A204.1 (cell line): ENCODE data around the gene RHOT1.
"Not testable (repeated sequence)": the region's sequence is repeated elsewhere in the genome, so short reads cannot be mapped to it uniquely, and the experiment has no call there.

Experiments
- FAIRE-seq: peaks from 2 replicates; lab custom pipeline; 2012; peaks lifted over from hg19 to GRCh38; lab: Jason Lieb, UNC

The RHOT1 gene

DNA sequence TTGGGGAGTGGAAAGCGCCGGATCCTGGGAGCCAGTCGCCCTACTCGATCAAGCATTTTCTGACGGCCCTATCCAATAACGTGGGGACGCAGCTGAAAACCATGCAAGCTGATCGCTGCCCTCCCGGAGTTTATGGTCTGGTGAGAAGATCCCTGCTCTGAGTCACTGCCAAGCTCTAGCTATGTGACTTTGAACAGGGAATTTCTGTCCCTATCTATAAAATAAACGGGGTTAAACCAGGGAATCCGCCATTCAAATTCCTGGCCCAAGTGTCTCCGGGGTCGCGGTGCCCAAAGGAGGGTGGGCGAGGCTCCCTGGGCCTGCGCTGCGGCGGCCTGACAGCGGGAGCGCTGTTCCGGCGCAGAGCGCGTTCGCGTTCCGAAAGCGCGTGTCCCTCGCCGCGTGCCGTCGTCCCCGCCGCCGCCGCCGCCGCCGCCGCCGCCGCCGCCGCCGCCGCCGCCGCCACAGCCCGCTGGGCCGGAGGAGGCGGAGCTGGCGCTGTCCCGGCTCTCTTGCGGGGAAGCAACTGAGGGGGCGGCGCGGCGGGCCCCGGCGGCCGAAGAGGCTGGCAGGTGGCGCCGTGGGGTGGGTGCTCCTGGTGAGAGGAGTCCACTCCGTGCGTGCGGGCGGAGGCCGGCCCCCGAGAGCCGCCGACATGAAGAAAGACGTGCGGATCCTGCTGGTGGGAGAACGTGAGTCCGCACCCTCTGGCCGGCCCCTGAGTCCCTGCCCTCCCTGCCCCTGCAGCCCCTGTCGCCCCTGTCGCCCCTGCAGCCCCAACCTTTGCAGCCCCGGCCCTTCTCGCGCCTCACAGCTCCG lies at the start of gene RHOT1:
Gene RHOT1, plus strand, starts transcription at position 465 of the 819 bp plus-strand sequence. Its CDS starts 191 bp downstream, at position 656.
- FAIRE-seq = no peak

- peak; percentile 6 for FAIRE-seq
These were observed 42.6 kb upstream of the RHOT1 start for GRCh38 chr17:32099686-32100085.

- not testable (repeated sequence) for FAIRE-seq
These were observed 42.0 kb upstream of the RHOT1 start for GRCh38 chr17:32100323-32100722.

DNA sequence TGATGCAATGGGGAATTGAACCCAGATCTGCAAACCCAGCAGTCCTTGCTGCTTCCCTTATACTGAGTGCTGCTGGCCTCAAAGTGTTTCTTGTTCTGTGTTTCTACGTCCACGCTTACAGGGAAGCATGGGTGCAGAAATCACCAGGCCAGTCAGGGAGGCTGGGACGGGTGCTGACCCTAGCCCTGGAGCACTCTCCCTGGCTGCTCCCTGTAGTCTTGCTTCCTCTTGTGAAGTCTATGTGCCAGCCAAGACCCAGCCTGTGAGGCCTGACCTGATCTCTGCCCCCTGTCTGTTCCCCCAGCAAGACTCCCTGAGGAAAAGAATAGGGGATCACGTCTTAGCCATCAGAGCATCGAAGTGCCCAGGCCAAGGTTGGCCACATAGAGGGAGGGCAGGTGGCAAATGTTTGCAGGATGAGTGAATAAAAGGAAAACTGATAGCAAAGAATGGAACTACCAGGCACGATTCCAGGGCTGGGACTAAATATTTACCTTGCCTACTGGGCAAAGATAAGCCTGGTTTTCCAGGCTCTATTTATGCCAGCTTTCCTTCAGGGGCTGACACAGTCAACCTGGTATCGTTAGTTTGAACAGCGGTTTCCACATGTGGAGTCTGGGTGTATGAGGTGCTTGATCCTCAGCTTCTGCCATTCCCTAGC lies 41.2 kb upstream of the RHOT1 start:
- FAIRE-seq = no peak

DNA sequence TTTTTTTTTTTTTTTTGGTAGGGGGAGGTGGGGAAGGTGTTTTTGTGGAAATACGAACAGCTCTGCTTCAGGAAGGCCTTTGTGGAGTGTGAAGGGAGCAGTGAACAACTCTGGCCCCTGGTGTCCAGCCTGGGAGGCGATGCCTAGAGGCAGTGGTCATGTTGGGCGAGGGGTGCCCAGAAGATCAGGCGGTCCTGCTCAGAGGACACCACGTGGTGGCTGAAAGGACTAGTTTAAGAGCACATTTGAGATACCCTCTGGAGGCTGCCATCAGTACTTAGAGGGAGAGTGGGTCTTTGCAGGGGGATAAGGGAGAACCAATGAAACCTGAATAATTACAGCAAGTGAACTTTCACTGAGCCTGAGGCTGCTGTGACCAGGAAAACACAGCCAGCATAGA lies 40.1 kb upstream of the RHOT1 start:
- FAIRE-seq = no peak

GRCh38 chr17:32102646-32103186 lies 39.6 kb upstream of the RHOT1 start:
- FAIRE-seq = no peak

GRCh38 chr17:32103476-32104113 lies 38.7 kb upstream of the RHOT1 start:
- FAIRE-seq = no peak

GRCh38 chr17:32104158-32104557 lies 38.1 kb upstream of the RHOT1 start:
- FAIRE-seq = no peak

DNA sequence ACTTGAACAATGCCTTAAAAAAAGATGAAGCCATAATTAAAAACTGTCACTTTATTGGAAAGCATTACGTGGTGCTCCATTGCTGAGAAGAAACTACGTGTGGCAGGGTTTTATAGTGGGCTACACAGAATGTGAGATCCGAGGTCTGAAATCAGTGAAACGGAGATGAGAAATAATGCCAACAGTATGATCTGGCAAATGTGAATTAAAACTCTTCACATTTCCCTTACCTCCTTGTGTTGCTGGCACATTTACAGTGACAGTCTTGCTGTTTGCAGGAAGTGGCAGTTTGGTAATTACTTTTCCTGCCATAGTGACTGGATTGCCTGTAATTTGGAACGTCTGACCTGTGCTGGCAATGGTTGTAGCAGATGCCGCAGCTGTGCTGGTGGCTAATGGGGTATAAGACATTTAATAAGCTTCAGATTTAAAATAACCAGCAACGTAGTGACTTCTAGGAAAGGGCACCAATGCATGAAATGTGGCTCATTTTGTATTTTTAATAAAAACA lies 35.8 kb upstream of the RHOT1 start:
- FAIRE-seq = not testable (repeated sequence)

GRCh38 chr17:32107194-32107593 lies 35.1 kb upstream of the RHOT1 start:
- not testable (repeated sequence) for FAIRE-seq

- FAIRE-seq = no peak
These were observed 31.7 kb upstream of the RHOT1 start for GRCh38 chr17:32110596-32110995.

GRCh38 chr17:32111141-32111771 lies 31.0 kb upstream of the RHOT1 start:
- no peak for FAIRE-seq

DNA sequence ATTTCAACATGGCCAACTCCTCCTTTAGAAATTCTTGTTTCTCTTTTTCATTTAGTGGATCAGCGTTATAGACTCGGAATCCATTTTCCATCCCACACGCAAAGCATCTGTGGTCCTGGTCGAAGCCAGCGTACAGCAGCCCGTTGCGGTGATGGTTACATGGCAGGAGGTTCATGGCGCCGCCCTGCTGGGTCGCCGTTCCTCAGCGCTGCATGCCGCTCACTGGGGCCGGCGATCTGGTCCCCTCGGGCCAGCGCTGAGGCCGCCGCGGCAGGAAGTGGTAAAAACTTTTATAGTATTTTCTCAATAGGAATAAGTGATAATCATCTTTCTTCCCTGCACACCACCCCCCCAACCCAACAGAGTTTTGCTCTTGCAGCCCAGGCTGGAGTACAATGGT lies 29.9 kb upstream of the RHOT1 start:
- FAIRE-seq = no peak

DNA sequence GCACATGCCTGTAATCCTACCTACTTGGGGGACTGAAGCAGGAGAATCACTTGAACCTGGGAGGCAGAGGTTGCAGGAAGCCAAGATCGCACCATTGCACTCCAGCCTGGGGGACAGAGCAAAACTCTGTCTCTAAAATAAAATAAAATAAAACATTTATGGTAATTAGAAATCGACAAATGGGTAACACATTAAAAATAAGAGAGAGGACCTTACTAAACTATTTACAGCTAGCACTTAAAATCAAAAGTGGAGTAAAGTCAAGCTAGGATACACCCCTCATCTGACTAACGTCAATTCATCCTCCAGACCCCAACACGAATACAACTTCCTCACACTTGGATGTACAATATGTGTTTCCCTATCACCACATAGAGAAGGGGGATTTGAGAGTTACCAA lies 27.8 kb upstream of the RHOT1 start:
- no peak for FAIRE-seq

GRCh38 chr17:32115546-32115945 lies 26.8 kb upstream of the RHOT1 start:
- FAIRE-seq = not testable (repeated sequence)

DNA sequence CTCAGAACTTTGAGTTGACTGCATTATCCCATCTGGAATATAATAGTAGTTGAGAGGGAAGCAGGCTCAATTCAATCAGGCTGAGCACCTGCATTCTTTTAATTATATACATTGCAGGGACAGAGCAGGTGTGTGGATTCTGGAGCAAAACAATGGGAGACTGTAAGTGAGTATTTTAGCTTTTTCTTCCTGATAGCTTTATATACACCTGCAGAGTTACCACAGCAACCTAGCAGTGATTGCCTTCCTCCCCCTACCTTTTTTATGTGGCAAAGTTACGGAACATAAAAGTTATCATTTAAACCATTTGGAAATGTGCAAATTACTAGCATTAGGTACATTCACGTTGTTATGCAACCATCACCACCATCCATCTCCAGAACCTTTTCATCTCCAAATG lies 25.4 kb upstream of the RHOT1 start:
- no peak for FAIRE-seq

DNA sequence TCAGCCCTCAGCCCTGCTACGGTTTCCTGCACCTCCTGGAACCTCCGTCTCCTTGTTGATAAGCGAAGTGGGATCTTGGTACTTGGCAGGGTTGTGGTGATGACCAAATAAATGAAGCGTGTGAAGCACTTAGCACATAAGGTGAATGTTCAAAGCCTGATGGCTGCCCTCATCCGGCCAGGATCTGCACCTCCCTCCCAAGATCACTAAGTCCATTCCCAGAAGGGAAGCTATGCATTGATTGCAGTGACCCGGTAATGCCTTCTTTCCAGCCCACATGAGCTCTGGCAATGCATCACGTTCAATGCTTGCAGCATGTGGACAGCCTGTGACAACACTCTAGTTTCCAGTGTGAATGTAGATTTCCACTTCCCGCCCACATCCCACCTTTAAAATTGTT lies 24.9 kb upstream of the RHOT1 start:
- no peak for FAIRE-seq

GRCh38 chr17:32118088-32118487 lies 24.2 kb upstream of the RHOT1 start:
- not testable (repeated sequence) for FAIRE-seq

- no peak for FAIRE-seq
These were observed 23.5 kb upstream of the RHOT1 start for GRCh38 chr17:32118835-32119234.

DNA sequence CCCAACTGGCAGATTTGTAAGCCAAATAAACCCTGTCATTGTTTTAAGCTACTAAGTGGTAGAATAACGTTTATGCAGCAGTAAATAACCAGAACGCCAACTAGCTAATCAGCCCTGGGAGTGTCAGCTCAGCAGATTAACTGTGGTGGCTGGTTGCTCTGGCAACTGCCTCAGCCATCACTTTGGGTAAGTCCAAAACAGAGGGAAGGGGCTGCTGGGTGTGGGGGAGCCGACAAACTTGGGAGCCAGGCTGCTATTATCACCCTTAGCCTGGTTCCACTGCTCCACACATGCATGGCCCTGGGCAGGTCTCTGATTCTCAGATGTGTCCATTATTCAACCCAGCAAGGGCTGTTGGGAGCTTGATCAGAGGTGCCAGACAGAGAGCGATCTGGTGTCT lies 22.2 kb upstream of the RHOT1 start:
- no peak for FAIRE-seq

DNA sequence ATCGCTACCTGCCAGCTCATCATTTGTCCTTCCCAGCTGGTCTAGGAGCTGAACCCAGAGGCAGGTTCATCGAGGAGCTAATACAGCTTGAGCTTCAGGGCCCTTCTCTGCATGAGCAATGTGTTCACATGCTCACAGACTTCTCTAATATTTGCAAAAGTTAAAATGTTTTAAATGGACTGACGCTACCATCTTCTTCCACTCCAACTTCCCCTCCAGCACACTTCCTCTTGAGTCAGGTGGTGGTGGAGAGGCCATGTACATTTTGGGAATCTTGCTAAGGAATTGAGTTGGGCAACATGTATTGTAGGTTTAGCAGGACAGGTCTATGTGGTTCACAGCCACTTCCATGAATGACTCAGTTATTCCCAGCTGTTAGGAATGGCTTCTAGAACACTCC lies 21.6 kb upstream of the RHOT1 start:
- no peak for FAIRE-seq

- FAIRE-seq = no peak
These were observed 18.5 kb upstream of the RHOT1 start for GRCh38 chr17:32123782-32124181.
